Measurements from ENCODE around the gene ARHGAP22. TPM values are rescaled to one million over a fixed set of nuclear protein-coding genes. Genes with fewer than 3 reads are reported as not detected.
A peak's percentile ranks its signal among the peaks of the same experiment; 100 is the strongest.

Gene ARHGAP22
- total and polyA plus RNA-seq, 2 of the 4 experiments (the other 2 are of a cell fraction), result 28.3 to 30.2 TPM

GRCh38 chr10:48543182-48543844, 61.6 kb downstream of the ARHGAP22 start:
- ATAC-seq (ENCODE audit: low read depth), result peak; percentile 30; the same call in 1 of the 2 replicates
- in situ Hi-C loops (cut with MboI; ENCODE audit: low sequenced_read_pairs) (no loop called here), dilution Hi-C loops (cut with HindIII; ENCODE audit: low sequenced_read_pairs, unreplicated experiment) (no loop called here), intact Hi-C loops (cut with micrococcal nuclease) (no loop called here)
- ChIA-PET CTCF (interaction anchor here (0.5 to 0.7 kb wide), 3 partner anchors 113 to 878 kb away, joined by 3 read pairs; no protein-coding TSS in a partner anchor), POLR2A (ENCODE audit: unreplicated experiment) (no interaction called here)
- Histone ChIP-seq H2BK15ac (ENCODE audit: low read depth, low read length) (no peak overlapping the region), H3K4ac (ENCODE audit: low read depth, low read length) (no peak overlapping the region), H4K8ac (ENCODE audit: low read depth in 2 of 2, low read length in 2 of 2) (no peak overlapping the region), H3K18ac (ENCODE audit: low read depth, low read length) (no peak overlapping the region), H2BK120ac (ENCODE audit: low read depth, low read length) (no peak overlapping the region), H2BK5ac (ENCODE audit: low read depth, low read length, poor library complexity, severe bottlenecking) (no peak overlapping the region), H4K20me1 (ENCODE audit: insufficient read depth, low read length) (peaks cover 12% of the 10 kb centered on the region; the same call in 1 of the 2 replicates), H3K9me1 (ENCODE audit: insufficient read depth, low read length) (peaks cover 14% of the 10 kb centered on the region), H3K79me1 (ENCODE audit: low read depth in 1 of 2, low read length in 2 of 2) (peaks cover 2 to 57% of the 10 kb centered on the region in 2 experiments; a peak in 3 of 4 replicates), H3K9ac (ENCODE audit: low read depth, low read length) (no peak overlapping the region), H3K9me3 (ENCODE audit: control insufficient read depth, insufficient read depth, low read length) (no peaks in the 10 kb centered on the region), H2AFZ (replicated peaks; ENCODE audit: low read length, poor library complexity) (no peak overlapping the region), H3K14ac (replicated peaks; ENCODE audit: low read depth, low read length) (no peak overlapping the region), H3K27ac (ENCODE audit: insufficient read depth, low read length) (no peak overlapping the region), H2AK9ac (replicated peaks; ENCODE audit: low read depth, low read length, poor library complexity) (no peak overlapping the region), H2AK5ac (ENCODE audit: low read depth, low read length) (no peak overlapping the region), H3K4me3 (ENCODE audit: insufficient read depth, low read depth, low read length) (no peak overlapping the region), H3K23ac (ENCODE audit: low read depth, low read length) (no peak overlapping the region), H2BK20ac (ENCODE audit: low read depth, low read length) (no peak overlapping the region), H3K36me3 (ENCODE audit: control insufficient read depth, insufficient read depth, low read length) (peaks cover 5% of the 10 kb centered on the region; the same call in 1 of the 2 replicates), H4K91ac (ENCODE audit: insufficient read depth, low read depth, low read length) (no peak overlapping the region), H3K4me2 (ENCODE audit: low read depth, low read length) (no peak overlapping the region), H3K27me3 (ENCODE audit: control insufficient read depth, insufficient read depth, low read length) (no peaks in the 10 kb centered on the region), H3K4me1 (ENCODE audit: control insufficient read depth, insufficient read depth, low read length) (peaks cover 6% of the 10 kb centered on the region; the same call in 1 of the 2 replicates), H4K5ac (ENCODE audit: low read depth, low read length) (no peak overlapping the region), H3K56ac (ENCODE audit: extremely low read depth, insufficient read depth, low read length) (no peak overlapping the region)
- TF ChIP-seq, protein P1, sequence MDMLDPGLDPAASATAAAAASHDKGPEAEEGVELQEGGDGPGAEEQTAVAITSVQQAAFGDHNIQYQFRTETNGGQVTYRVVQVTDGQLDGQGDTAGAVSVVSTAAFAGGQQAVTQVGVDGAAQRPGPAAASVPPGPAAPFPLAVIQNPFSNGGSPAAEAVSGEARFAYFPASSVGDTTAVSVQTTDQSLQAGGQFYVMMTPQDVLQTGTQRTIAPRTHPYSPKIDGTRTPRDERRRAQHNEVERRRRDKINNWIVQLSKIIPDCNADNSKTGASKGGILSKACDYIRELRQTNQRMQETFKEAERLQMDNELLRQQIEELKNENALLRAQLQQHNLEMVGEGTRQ (IDR thresholded peaks at IDR 0.05; ENCODE audit: low read depth, low read length), result no peak
- TF ChIP-seq RAD21 (IDR thresholded peaks at IDR 0.05; ENCODE audit: low read length) (no peak), NFE2L2 (IDR thresholded peaks at IDR 0.05; ENCODE audit: low read depth, low read length) (no peak), BHLHE40 (IDR thresholded peaks at IDR 0.05; ENCODE audit: low read depth, low read length) (no peak), MXI1 (IDR thresholded peaks at IDR 0.05; ENCODE audit: borderline replicate concordance, low read depth, low read length) (no peak), SMC3 (IDR thresholded peaks at IDR 0.05; ENCODE audit: low read depth, low read length) (no peak), POLR2A (IDR thresholded peaks at IDR 0.05; ENCODE audit: low read depth, low read length) (no peak)
- TF ChIP-seq, protein P2, sequence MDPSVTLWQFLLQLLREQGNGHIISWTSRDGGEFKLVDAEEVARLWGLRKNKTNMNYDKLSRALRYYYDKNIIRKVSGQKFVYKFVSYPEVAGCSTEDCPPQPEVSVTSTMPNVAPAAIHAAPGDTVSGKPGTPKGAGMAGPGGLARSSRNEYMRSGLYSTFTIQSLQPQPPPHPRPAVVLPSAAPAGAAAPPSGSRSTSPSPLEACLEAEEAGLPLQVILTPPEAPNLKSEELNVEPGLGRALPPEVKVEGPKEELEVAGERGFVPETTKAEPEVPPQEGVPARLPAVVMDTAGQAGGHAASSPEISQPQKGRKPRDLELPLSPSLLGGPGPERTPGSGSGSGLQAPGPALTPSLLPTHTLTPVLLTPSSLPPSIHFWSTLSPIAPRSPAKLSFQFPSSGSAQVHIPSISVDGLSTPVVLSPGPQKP (IDR thresholded peaks at IDR 0.05; ENCODE audit: borderline replicate concordance, low read depth, low read length), result no peak
- peak; percentile 21 for DNase-seq
- BruUV-seq (replicated peaks), result no TSS peak
- 100% methylated on average over 1 of the region's 3 CpGs; no CpG with 5 or more reads in 1 of the 2 experiments for WGBS, 2 experiments (ENCODE audit: extremely low coverage in 2 of 2, insufficient read length in 1 of 2)

All from IMR-90 (cell line).